ENCODE data around the gene MBD4.

MBD4 gene

GRCh38 chr3:129422897-129423296 is 16.9 kb downstream of the MBD4 start:
- H3K4me3 ChIP-seq (ENCODE audit: low read length), result no peak overlapping the region
- TF ChIP-seq CTCF (conservative IDR thresholded peaks at IDR 0.05; ENCODE audit: low read length), result no peak
- DNase-seq (ENCODE audit: low read depth), result no peak

- no peak overlapping the region for H3K4me3 ChIP-seq (ENCODE audit: low read length)
- DNase-seq (ENCODE audit: low read depth), result no peak
- no peak; the same call in 1 of the 2 replicates for TF ChIP-seq CTCF (conservative IDR thresholded peaks at IDR 0.05; ENCODE audit: low read length)
These were observed 17.6 kb downstream of the MBD4 start for GRCh38 chr3:129421988-129422745.

GRCh38 chr3:129421236-129421883 is 18.4 kb downstream of the MBD4 start:
- no peak for DNase-seq (ENCODE audit: low read depth)
- no peak for TF ChIP-seq CTCF (conservative IDR thresholded peaks at IDR 0.05; ENCODE audit: low read length)
- no peak overlapping the region for H3K4me3 ChIP-seq (ENCODE audit: low read length)

- H3K4me3 ChIP-seq (ENCODE audit: low read length), result no peak overlapping the region
- no peak for TF ChIP-seq CTCF (conservative IDR thresholded peaks at IDR 0.05; ENCODE audit: low read length)
- no peak for DNase-seq (ENCODE audit: low read depth)
These were observed 20.3 kb downstream of the MBD4 start for GRCh38 chr3:129419476-129419875.

- DNase-seq (ENCODE audit: low read depth), result no peak
- no peak for TF ChIP-seq CTCF (conservative IDR thresholded peaks at IDR 0.05; ENCODE audit: low read length)
- no peak overlapping the region for H3K4me3 ChIP-seq (ENCODE audit: low read length)
These were observed 21.4 kb downstream of the MBD4 start for GRCh38 chr3:129418041-129418973.

- no peak overlapping the region for H3K4me3 ChIP-seq (ENCODE audit: low read length)
- no peak for TF ChIP-seq CTCF (conservative IDR thresholded peaks at IDR 0.05; ENCODE audit: low read length)
- DNase-seq (ENCODE audit: low read depth), result peak; percentile 74
These were observed 22.4 kb downstream of the MBD4 start for GRCh38 chr3:129417326-129417725.
